HG03045 (cell line): ENCODE data around the gene ADGRA3.
"Not testable (repeated sequence)": the region's sequence is repeated elsewhere in the genome, so short reads cannot be mapped to it uniquely, and the experiment has no call there.

ENCODE experiments used
- ATAC-seq: cut with Tn5 transposase; IDR thresholded peaks from one replicate; pipeline ENCODE4 v1.9.1; 2021; ENCODE audit warnings: mild to moderate bottlenecking, moderate library complexity; ENCODE audit not compliant: unreplicated experiment

The ADGRA3 gene

DNA sequence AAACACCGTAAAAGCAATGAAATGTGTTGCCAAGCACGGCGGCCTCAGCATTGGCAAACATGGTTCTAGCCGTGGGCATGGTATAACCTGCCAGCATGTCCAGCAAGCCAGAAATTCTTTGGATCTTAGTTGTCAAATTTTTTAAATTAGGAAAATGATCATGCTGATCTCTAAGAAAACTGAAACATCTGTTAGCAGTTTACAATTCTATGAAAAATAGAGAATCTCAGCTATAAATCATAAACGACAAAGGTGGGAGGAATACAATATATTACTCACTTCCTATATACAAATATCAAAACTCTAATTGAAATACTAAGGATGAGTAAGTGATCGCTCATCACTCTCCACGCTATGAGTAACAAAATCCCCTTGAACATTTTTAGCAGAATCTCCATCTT lies 130.3 kb downstream of the ADGRA3 start:
- no peak for ATAC-seq

DNA sequence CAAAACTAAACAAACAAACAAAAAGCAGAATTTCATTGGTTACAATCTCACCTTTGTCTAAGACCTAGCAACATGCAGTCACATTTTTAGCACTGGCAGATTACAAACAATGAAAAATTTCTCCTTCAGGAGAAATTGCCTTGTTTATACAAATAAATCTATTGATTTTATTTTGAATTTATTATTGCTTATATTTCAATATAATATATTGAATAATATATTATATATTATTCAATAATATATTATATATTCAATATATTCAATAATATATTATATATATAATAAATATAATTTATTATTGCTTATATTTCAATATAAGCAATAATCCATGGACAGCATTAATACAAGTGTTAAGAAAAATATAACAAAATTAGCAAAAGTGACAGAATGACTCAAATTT lies 131.7 kb downstream of the ADGRA3 start:
- no peak for ATAC-seq

DNA sequence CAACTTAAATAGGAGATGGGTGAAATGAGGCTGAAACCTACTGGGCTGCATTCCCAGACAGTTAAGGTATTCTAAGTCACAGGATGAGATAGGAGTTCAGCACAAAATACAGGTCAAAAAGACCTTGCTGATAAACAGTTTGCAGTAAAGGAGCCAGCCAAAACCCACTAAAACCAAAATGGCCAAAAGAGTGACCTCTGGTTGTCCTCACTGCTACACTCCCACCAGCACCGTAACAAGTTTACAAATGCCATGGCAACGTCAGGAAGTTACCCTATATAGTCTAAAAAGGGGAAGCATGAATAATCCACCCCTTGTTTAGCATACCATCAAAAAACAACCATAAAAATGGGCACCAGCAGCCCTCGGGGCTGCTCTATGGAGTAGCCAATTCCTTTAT lies 133.7 kb downstream of the ADGRA3 start:
- ATAC-seq, result not testable (repeated sequence)

GRCh38 chr4:22372986-22373385 lies 142.9 kb downstream of the ADGRA3 start:
- ATAC-seq, result no peak

- ATAC-seq, result no peak
Measured at GRCh38 chr4:22369901-22370562, 145.8 kb downstream of the ADGRA3 start.

- ATAC-seq, result no peak
Measured at GRCh38 chr4:22363787-22364186, 152.1 kb downstream of the ADGRA3 start.

DNA sequence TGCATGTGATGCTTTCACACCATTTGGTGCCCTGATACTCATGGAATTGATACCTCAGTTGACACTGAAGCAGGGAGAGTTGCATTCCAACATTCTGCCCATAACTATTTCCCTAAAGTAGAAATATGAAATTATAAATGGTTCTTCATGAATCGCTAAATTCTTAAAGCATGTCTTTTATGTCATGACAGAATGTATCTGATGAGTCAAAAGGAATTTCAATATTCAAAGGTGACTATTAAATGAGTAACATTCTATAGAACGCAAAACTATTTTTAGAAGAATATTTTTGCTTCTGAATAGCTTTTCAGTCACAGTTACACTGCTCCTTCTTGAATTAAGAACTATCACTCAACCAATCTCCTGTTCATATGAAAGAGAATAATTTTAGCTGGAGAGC lies 152.8 kb downstream of the ADGRA3 start:
- ATAC-seq, result no peak

DNA sequence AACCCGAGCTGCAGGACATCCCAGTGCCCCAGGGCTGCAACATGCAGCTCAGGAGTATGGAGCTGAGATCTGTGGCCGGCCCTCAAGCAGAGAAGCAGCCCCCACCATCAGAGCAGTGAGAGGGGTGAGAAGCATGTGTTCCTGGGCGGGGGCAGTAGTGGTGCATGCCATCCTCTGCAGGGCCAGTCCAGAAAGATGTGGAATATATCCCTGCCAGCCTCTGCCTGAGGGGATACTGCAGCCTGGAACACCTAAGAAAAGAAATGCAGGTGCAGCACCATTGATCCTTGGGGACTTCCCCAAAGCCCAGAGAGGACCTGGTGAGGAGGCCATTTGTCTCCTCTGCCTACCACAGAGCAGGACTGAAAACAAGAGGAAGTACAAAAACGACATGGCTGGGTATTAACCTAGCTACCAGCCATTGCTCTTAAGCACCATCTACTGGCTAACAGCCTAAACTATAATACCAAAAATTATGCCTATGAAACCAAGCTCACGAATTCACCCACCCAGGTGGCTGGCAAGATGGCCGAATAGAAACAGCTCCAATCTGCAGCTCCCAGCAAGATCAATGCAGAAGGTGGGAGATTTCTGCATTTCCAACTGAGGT lies 158.8 kb downstream of the ADGRA3 start:
- no peak for ATAC-seq

DNA sequence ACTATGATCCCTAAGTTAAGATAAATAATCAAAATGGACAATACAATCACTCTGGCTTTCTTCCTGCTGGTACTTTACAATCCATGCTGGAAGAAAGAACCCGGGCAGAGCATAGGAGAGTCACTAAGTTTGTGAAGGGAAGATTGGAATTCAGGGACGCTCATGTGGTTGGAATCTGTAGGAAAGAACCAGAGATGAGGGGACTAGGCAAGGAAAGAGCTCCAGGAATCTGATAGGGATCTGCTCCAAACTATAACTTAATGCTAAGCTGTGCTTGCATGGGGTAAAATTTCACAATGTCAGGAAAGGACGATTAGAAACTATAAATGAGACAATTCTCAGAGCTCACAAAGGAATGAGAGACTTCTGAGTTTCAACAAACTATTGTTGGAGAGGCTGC lies 167.5 kb downstream of the ADGRA3 start:
- no peak for ATAC-seq

DNA sequence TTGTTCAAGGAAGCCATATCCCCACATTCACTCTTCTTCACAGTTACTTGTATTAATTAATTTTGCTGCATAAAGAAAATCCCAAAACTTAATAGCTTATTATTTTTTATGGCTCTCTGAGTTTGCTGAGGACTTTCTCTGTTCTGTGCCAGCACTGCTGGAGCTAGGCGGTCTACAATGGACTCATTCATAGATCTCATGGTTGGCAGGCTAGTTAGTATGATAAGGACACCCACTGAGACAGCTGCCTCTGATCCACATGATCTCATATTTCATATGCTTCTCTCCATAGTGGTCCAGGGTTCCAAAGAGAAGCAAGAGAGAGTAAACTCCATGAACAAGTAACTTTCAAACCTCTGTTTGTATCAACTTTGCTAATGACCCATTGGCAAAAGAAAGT lies 170.2 kb downstream of the ADGRA3 start:
- ATAC-seq, result no peak

GRCh38 chr4:22345055-22345454 lies 170.8 kb downstream of the ADGRA3 start:
- ATAC-seq, result no peak

DNA sequence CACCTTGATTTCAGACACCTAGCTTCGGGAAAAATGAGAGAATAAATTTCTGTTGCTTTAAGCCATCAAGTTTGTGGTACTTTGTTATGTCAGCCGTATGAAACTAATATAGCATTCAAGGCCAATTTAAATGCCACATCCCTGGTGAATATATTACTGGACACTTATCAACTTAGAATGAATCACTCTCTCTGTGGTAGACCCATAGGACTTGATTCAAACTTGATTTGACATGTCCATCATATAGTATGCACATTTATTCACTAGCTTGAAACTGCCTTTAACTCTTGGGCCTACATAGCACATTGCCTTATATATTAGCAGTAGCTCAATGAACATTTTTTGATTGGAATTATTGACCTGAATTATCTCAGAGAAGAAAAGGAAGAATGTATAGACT lies 172.3 kb downstream of the ADGRA3 start:
- no peak for ATAC-seq

DNA sequence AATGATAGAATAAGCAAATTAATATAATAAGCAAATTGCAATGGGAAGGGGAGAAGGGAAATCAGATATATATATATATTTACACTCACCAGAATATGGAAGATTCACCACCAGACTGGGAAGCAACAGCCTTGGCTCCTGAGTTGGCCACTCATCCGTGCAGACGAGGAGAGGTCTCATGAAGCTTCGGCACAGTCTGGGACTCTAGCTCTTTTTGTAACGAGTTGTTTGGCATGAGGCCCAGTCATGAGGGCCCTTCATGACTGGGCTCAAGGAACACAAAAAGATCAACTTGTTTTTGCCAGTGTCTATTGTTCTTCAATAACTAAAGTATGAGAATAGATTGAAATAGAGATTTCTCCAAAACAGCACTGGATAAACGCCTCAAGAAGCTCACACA lies 176.4 kb downstream of the ADGRA3 start:
- ATAC-seq, result no peak

DNA sequence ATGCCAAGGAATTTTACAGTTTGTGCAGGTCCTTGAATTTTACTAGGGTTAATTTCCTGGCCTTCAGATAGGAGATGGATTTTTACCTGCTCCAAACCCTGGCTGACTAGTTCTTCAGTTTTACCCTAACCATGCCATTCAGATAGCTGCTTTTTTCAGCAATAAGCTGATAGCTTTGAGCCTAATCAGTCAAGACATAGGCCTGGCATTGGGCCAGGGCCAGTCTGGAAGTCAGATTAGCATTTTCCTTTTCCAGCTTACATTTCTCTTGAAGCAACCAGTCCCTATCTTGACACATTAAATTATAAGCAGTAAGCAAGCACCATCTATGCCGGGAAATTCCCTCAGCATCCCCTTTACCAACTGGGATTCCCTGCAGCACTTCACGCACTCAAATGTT lies 177.1 kb downstream of the ADGRA3 start:
- no peak for ATAC-seq
